ENCODE measurements around the gene MFAP4.

Gene MFAP4

DNA sequence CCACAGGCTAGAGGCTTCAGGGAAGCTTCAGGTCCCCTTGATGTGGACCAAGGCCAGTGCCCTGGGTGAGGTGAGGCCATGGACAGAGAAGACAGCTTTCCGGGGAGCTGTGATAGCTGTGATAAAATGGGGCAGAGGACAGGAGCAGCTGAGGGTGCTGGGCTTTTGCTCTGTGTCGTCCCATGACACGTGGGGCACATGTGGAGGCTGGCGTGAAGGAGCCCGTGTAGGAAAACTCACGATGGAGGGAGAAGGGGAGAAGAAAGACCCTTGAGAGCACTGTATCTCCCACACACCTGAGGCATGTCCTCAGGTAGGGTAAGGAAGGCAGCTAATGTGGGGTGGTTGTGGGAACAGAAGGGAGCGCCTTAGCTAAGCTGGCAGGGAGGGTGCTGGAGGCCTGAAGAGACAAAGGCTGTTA, 45.8 kb downstream of the MFAP4 start:
- Histone ChIP-seq H3K27ac (ENCODE audit: low read depth, low read length) (no peak overlapping the region), H3K27me3 (ENCODE audit: low read length) (no peaks in the 10 kb centered on the region), H4K20me1 (ENCODE audit: low read depth, low read length) (no peaks in the 10 kb centered on the region)

DNA sequence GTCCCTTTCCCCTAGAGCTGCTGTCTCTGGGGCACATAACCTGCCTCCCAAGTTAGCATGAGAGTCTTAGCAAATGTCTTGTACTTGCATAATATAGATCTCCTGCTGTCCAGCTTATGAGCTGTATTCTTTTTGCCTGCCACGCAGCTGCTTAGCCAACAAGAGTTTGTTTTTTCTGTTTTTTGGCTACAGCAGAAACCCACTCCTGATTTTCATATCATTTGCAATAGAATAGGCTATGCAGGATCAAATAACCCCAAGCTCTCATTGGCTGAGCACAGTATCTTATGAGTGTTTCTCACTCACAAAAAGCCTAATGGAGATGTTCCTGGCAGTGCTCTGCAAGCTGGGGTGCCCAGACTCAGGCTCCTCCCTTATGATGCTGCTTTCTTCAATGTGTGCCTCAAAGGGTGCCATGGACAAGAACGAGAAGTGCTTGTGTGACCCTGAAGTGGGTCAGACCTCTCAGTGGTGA, 47.6 kb downstream of the MFAP4 start:
- no peak overlapping the region for H3K9ac ChIP-seq (ENCODE audit: low read length)
- no peak overlapping the region for H2AFZ ChIP-seq (ENCODE audit: low read depth, low read length, severe bottlenecking)
- no peaks in the 10 kb centered on the region for H3F3A ChIP-seq (ENCODE audit: insufficient read depth)
- no peaks in the 10 kb centered on the region for H4K20me1 ChIP-seq (ENCODE audit: low read depth, low read length)
- no peak overlapping the region for H3K4me3 ChIP-seq (ENCODE audit: insufficient read depth, low read length, poor library complexity, severe bottlenecking)
- H3K79me2 ChIP-seq (ENCODE audit: insufficient read depth, low read length) = no peaks in the 10 kb centered on the region
- H3K27me3 ChIP-seq (ENCODE audit: low read length) = no peaks in the 10 kb centered on the region
- no peaks in the 10 kb centered on the region for H3K9me3 ChIP-seq (ENCODE audit: insufficient read depth, low read length)
- no peak overlapping the region for H3K4me2 ChIP-seq (ENCODE audit: low read depth, low read length, poor library complexity, severe bottlenecking)
- no peaks in the 10 kb centered on the region for H3K36me3 ChIP-seq (ENCODE audit: low read length)
- H3K9me2 ChIP-seq (replicated peaks; ENCODE audit: insufficient read depth, low read length) = no peaks in the 10 kb centered on the region
- TF ChIP-seq, protein P1, sequence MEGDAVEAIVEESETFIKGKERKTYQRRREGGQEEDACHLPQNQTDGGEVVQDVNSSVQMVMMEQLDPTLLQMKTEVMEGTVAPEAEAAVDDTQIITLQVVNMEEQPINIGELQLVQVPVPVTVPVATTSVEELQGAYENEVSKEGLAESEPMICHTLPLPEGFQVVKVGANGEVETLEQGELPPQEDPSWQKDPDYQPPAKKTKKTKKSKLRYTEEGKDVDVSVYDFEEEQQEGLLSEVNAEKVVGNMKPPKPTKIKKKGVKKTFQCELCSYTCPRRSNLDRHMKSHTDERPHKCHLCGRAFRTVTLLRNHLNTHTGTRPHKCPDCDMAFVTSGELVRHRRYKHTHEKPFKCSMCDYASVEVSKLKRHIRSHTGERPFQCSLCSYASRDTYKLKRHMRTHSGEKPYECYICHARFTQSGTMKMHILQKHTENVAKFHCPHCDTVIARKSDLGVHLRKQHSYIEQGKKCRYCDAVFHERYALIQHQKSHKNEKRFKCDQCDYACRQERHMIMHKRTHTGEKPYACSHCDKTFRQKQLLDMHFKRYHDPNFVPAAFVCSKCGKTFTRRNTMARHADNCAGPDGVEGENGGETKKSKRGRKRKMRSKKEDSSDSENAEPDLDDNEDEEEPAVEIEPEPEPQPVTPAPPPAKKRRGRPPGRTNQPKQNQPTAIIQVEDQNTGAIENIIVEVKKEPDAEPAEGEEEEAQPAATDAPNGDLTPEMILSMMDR (IDR thresholded peaks at IDR 0.05; ENCODE audit: insufficient read depth, low read length, poor library complexity, severe bottlenecking) = no peak
- TF ChIP-seq EZH2phosphoT487 (conservative IDR thresholded peaks at IDR 0.05; ENCODE audit: low read length) = no peak
- H3K27ac ChIP-seq (ENCODE audit: low read depth, low read length) = no peak overlapping the region

More for the DNA sequence above, 45.8 kb downstream of the MFAP4 start:
- no peak for TF ChIP-seq EZH2phosphoT487 (conservative IDR thresholded peaks at IDR 0.05; ENCODE audit: low read length)
- TF ChIP-seq, protein P1 (IDR thresholded peaks at IDR 0.05; ENCODE audit: insufficient read depth, low read length, poor library complexity, severe bottlenecking) = no peak
- H3F3A ChIP-seq (ENCODE audit: insufficient read depth) = no peaks in the 10 kb centered on the region
- H3K9me3 ChIP-seq (ENCODE audit: insufficient read depth, low read length) = no peaks in the 10 kb centered on the region
- no peaks in the 10 kb centered on the region for H3K79me2 ChIP-seq (ENCODE audit: insufficient read depth, low read length)
- H3K9ac ChIP-seq (ENCODE audit: low read length) = no peak overlapping the region
- H3K4me3 ChIP-seq (ENCODE audit: insufficient read depth, low read length, poor library complexity, severe bottlenecking) = no peak overlapping the region
- H2AFZ ChIP-seq (ENCODE audit: low read depth, low read length, severe bottlenecking) = no peak overlapping the region
- H3K36me3 ChIP-seq (ENCODE audit: low read length) = no peaks in the 10 kb centered on the region
- no peaks in the 10 kb centered on the region for H3K9me2 ChIP-seq (replicated peaks; ENCODE audit: insufficient read depth, low read length)
- no peak overlapping the region for H3K4me2 ChIP-seq (ENCODE audit: low read depth, low read length, poor library complexity, severe bottlenecking)

DNA sequence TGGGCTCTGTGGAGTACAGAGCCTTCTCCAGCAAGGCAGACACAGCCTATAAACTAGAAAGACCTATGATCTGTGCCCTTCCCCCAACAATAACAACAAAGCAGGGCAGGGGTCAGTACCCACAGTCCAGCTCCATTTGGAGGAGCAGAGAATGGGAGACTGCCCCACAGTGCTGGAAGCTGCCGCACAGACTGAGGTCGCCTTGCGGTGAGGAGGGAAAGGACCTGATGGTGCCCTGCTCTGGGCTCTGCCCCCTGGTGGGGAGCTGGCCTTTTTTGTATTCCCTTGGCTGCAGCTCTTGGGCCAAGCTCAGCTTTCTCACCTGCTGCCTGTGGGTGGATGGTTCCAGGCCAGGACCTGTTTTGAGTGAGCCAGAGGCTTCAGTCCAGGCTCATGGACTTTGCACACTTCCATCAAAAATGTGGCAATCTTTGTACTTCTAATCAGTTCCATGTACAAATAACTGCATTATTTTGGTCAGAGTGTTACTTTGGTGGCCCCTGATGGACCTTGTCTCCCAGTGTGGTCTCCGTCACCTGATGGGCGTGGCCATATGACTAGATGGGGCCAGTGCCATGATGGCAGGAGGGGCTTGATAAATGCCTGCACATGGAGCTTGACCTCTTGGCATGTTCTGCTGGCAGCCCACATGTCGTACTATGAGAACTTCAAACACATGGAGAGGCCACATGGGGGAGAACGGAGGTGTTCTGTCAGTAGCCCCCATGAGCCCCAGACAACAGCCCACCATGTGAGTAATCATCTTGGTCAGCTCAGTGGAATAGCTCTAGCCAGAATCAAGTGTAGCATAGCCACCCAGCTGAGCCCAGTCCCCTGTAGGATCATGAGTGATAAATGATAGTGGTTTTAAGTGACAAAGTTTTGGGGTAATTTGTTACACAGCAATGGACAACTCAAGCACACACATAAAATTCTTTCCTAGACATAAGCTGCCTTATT, 48.7 kb downstream of the MFAP4 start:
- Histone ChIP-seq H3K4me3 (ENCODE audit: insufficient read depth, low read length, poor library complexity, severe bottlenecking) (no peak overlapping the region), H3K4me2 (ENCODE audit: low read depth, low read length, poor library complexity, severe bottlenecking) (no peak overlapping the region), H3F3A (ENCODE audit: insufficient read depth) (no peaks in the 10 kb centered on the region)

More for the DNA sequence above, 48.7 kb downstream of the MFAP4 start:
- H3K9ac ChIP-seq (ENCODE audit: low read length) = no peak overlapping the region
- H3K79me2 ChIP-seq (ENCODE audit: insufficient read depth, low read length) = no peaks in the 10 kb centered on the region
- no peaks in the 10 kb centered on the region for H4K20me1 ChIP-seq (ENCODE audit: low read depth, low read length)
- no peaks in the 10 kb centered on the region for H3K9me3 ChIP-seq (ENCODE audit: insufficient read depth, low read length)
- no peaks in the 10 kb centered on the region for H3K9me2 ChIP-seq (replicated peaks; ENCODE audit: insufficient read depth, low read length)
- no peak overlapping the region for H2AFZ ChIP-seq (ENCODE audit: low read depth, low read length, severe bottlenecking)
- TF ChIP-seq EZH2phosphoT487 (conservative IDR thresholded peaks at IDR 0.05; ENCODE audit: low read length) = no peak
- TF ChIP-seq, protein P1 (IDR thresholded peaks at IDR 0.05; ENCODE audit: insufficient read depth, low read length, poor library complexity, severe bottlenecking) = peak; percentile 60
- H3K27me3 ChIP-seq (ENCODE audit: low read length) = no peaks in the 10 kb centered on the region
- H3K36me3 ChIP-seq (ENCODE audit: low read length) = no peaks in the 10 kb centered on the region
- no peak overlapping the region for H3K27ac ChIP-seq (ENCODE audit: low read depth, low read length)
